Endothelial cell of umbilical vein (primary cell): Measurements from ENCODE around the gene ADH1B. TPM values are rescaled to one million over a fixed set of nuclear protein-coding genes. Genes with fewer than 3 reads are reported as not detected.

Source experiments
- BruUV-seq: library from RNA; stranded (reverse); fragments of 400-500 nt; replicated peaks from 2 replicates; lab custom pipeline; 2021; lab: Mats Ljungman, UMichigan
- CTCF ChIA-PET: fragments of 300-600, 350-600 bp; sonication (Branson Sonifier 250); formaldehyde crosslinking; loops from one replicate; lab custom pipeline; 2021; ENCODE audit warnings: antibody characterized with exemption, inconsistent platforms; lab: Charles Lee
- POLR2A ChIA-PET: fragments of 300-600, 350-600 bp; sonication (Branson Sonifier 250); formaldehyde crosslinking; loops from one replicate; lab custom pipeline; 2021; ENCODE audit warnings: antibody characterized with exemption, inconsistent platforms; lab: Charles Lee
- DNase-seq: peaks from one replicate; pipeline ENCODE4 v3.0.0-alpha.2; 2011; ENCODE audit warnings: low read depth, low spot score
- FAIRE-seq: peaks from 2 replicates; lab custom pipeline; 2011; peaks lifted over from hg19 to GRCh38; lab: Jason Lieb, UNC
- H2AFZ ChIP-seq: 2 replicates; pipeline ENCODE4 v1.6.0; 2012; ENCODE audit warnings: low read depth, low read length, control low read depth, inconsistent platforms
- H3K27ac ChIP-seq: 2 replicates; pipeline ENCODE4 v1.5.1; 2011; ENCODE audit warnings: low read depth, mild to moderate bottlenecking, control low read depth, low read length, moderate library complexity; ENCODE audit not compliant: insufficient read depth
- H3K27me3 ChIP-seq, 2 experiments: 2 replicates each; pipeline versions ENCODE4 v1.6.0 to v1.6.1; 2011; ENCODE audit warnings: low read length in 2 of 2, mixed read lengths in 1 of 2; ENCODE audit not compliant: control insufficient read depth in 2 of 2, insufficient read depth in 2 of 2
- H3K36me3 ChIP-seq, 2 experiments: 2 replicates in 1 of 2; 3 replicates in 1 of 2; pipeline ENCODE4 v1.5.1; 2011; ENCODE audit warnings: low read length in 2 of 2, mild to moderate bottlenecking in 1 of 2, moderate library complexity in 1 of 2; ENCODE audit not compliant: control insufficient read depth in 2 of 2, insufficient read depth in 2 of 2; ENCODE audit errors: extremely low read depth in 1 of 2
- H3K4me1 ChIP-seq: 3 replicates; pipeline ENCODE4 v1.5.1; 2011; ENCODE audit warnings: mild to moderate bottlenecking, low read length; ENCODE audit not compliant: control insufficient read depth, insufficient read depth; ENCODE audit errors: extremely low read depth
- H3K4me2 ChIP-seq: 2 replicates; pipeline ENCODE4 v1.6.1; 2011; ENCODE audit warnings: low read length, control low read depth, mixed read lengths; ENCODE audit not compliant: insufficient read depth
- H3K4me3 ChIP-seq, 3 experiments: fragments of 200-600 bp in 1 of 3; sonication (generic), shearing (Covaris generic) in 1 of 3; replicated peaks in 1 of 3; 2 replicates each; pipeline ENCODE4 v1.5.1; 2011 to 2016; ENCODE audit warnings: control low read depth in 3 of 3, low read length in 3 of 3, mild to moderate bottlenecking in 2 of 3, inconsistent platforms in 1 of 3, low read depth in 1 of 3, moderate library complexity in 1 of 3; ENCODE audit not compliant: insufficient read depth in 1 of 3
- H3K79me2 ChIP-seq: 2 replicates; pipeline ENCODE4 v1.6.0; 2012; ENCODE audit warnings: low read length, inconsistent platforms; ENCODE audit not compliant: control insufficient read depth, insufficient read depth
- H3K9ac ChIP-seq: replicated peaks from 2 replicates; pipeline ENCODE3; 2011; ENCODE audit warnings: low read length, control low read depth; ENCODE audit not compliant: insufficient read depth; ENCODE audit errors: extremely low read depth
- H3K9me1 ChIP-seq: replicated peaks from 3 replicates; pipeline ENCODE4 v1.6.0; 2011; ENCODE audit warnings: mild to moderate bottlenecking, low read length; ENCODE audit not compliant: control insufficient read depth, insufficient read depth; ENCODE audit errors: extremely low read depth
- H3K9me3 ChIP-seq: replicated peaks from 2 replicates; pipeline ENCODE4 v1.5.1; 2012; ENCODE audit warnings: low read length, inconsistent platforms; ENCODE audit not compliant: control insufficient read depth, insufficient read depth
- H4K20me1 ChIP-seq: replicated peaks from 2 replicates; pipeline ENCODE3; 2011; ENCODE audit warnings: mild to moderate bottlenecking, low read length; ENCODE audit not compliant: control insufficient read depth, insufficient read depth; ENCODE audit errors: extremely low read depth
- CTCF ChIP-seq, 2 donors: IDR thresholded peaks; 1 replicate in 1 of 2; 2 replicates in 1 of 2; pipeline ENCODE4 v1.5.1; 2011; ENCODE audit warnings: low read length in 2 of 2, mild to moderate bottlenecking in 2 of 2, moderate library complexity in 2 of 2, control low read depth in 1 of 2, inconsistent platforms in 1 of 2, low read depth in 1 of 2; ENCODE audit not compliant: insufficient read depth in 1 of 2; ENCODE audit errors: extremely low read depth in 1 of 2
- EZH2 ChIP-seq: IDR thresholded peaks from 2 replicates; pipeline ENCODE4 v1.6.1; 2012; ENCODE audit warnings: borderline replicate concordance, low read depth, mild to moderate bottlenecking, moderate library complexity, low read length, inconsistent platforms; ENCODE audit not compliant: severe bottlenecking
- FOS ChIP-seq: IDR thresholded peaks from 2 replicates; pipeline ENCODE4 v1.6.1; 2011; ENCODE audit warnings: mild to moderate bottlenecking, low read length, moderate library complexity, borderline replicate concordance; ENCODE audit not compliant: insufficient read depth
- GATA2 ChIP-seq: IDR thresholded peaks from 2 replicates; pipeline ENCODE4 v1.7.0; 2011; ENCODE audit warnings: low read depth, mild to moderate bottlenecking, moderate library complexity, mixed read lengths, low read length; ENCODE audit not compliant: insufficient read length, insufficient read depth
- JUN ChIP-seq: IDR thresholded peaks from 2 replicates; pipeline ENCODE4 v1.6.1; 2011; ENCODE audit warnings: borderline replicate concordance, low read depth; ENCODE audit not compliant: insufficient read length, insufficient read depth
- MAX ChIP-seq: IDR thresholded peaks from 2 replicates; pipeline ENCODE4 v1.6.1; 2011; ENCODE audit not compliant: insufficient read depth, insufficient read length
- MYC ChIP-seq: IDR thresholded peaks from one replicate; pipeline ENCODE4 v1.6.1; 2011; ENCODE audit warnings: mild to moderate bottlenecking, low read depth, low read length
- POLR2A ChIP-seq: IDR thresholded peaks from 2 replicates; pipeline ENCODE4 v1.6.1; 2012; ENCODE audit warnings: low read depth, mild to moderate bottlenecking, control low read depth, low read length
- POLR2AphosphoS5 ChIP-seq: IDR thresholded peaks from 2 replicates; pipeline ENCODE4 v1.6.1; 2012; ENCODE audit warnings: low read depth, mild to moderate bottlenecking, control low read depth, low read length, moderate library complexity; ENCODE audit not compliant: insufficient read depth
- dilution Hi-C: fragments of 300-500 bp; cut with MboI; formaldehyde crosslinking; loops from one replicate; pipeline ENCODE4 v1.15.0; 2019; ENCODE audit warnings: low sequenced_read_pairs; ENCODE audit not compliant: extremely low pct_ligation_motif_present
- intact Hi-C: fragments of 100-400 bp; cut with micrococcal nuclease; formaldehyde crosslinking; loops from one replicate; pipeline ENCODE4 v1.10.0; 2022
- polyA plus RNA-seq, 4 experiments: library from polyadenylated mRNA; depleted of rRNA in 3 of 4; stranded (reverse) in 3 of 4; unstranded in 1 of 4; fragments of >200 nt; gene quantifications; 2 replicates each; pipeline versions ENCODE4 v1.2.1 to v1.2.3, GENCODE V29; 2011 to 2012; ENCODE audit warnings: missing spikeins in 1 of 4
- total RNA-seq: library from RNA; stranded (reverse); gene quantifications from 2 replicates; pipeline ENCODE4 v1.2.3, GENCODE V29; 2021

ADH1B gene
- total and polyA plus RNA-seq, 2 donors (not counting 3 experiments of a cell fraction or from before 2014, with no cell fraction given): not detected

DNA sequence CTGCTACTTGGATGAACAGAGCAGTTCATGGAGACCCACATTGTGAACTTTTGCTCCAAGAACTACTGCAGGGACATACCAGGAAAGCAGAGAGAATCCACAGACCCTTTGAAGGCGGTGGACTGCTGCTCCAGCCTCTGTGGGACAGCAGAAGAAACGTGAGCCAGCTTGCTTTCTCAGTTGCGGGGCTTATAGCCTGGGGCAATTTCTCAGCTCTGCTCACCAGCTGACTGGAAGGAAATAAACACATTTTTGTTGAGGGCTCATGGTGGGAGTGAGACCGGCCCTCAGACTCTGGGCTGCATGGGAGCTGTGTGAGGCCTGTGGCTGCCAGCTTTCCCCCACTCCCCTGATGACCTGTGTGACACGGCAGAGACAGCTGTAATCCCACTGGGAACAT is 27.8 kb downstream of the ADH1B start:
- Histone ChIP-seq H4K20me1 (no peaks in the 10 kb centered on the region), H3K27ac (no peak overlapping the region), H3K4me3 (no peak overlapping the region), H3K9ac (no peak overlapping the region), H3K79me2 (no peaks in the 10 kb centered on the region), H3K27me3 (no peaks in the 10 kb centered on the region), H3K4me1 (no peaks in the 10 kb centered on the region), H3K9me1 (no peaks in the 10 kb centered on the region), H3K4me2 (no peak overlapping the region), H2AFZ (no peak overlapping the region), H3K36me3 (no peaks in the 10 kb centered on the region), H3K9me3 (no peaks in the 10 kb centered on the region)
- no peak for FAIRE-seq
- intact Hi-C loops: no loop called here
- DNase-seq: no peak
- dilution Hi-C loops: no loop called here
- BruUV-seq: no TSS peak
- TF ChIP-seq POLR2AphosphoS5 (no peak), GATA2 (no peak), JUN (no peak), MAX (no peak), CTCF (IDR thresholded peaks at IDR 0.05; ENCODE audit: extremely low read depth in 1 of 2, insufficient read depth in 1 of 2, low read depth in 1 of 2, low read length in 2 of 2) (no peak), FOS (no peak), EZH2 (no peak), POLR2A (no peak), MYC (no peak)
- ChIA-PET POLR2A (no interaction called here), CTCF (no interaction called here)
